Measurements from ENCODE around the gene MYO1E. TPM values are rescaled to one million over a fixed set of nuclear protein-coding genes. Genes with fewer than 3 reads are reported as not detected.

Gene MYO1E
- total RNA-seq, 1 donor from 2014 or later, result 403 TPM

GRCh38 chr15:59257140-59257539 lies 115.5 kb downstream of the MYO1E start:
- DNase-seq (ENCODE audit: low read depth), result no peak
- TF ChIP-seq, protein P1, sequence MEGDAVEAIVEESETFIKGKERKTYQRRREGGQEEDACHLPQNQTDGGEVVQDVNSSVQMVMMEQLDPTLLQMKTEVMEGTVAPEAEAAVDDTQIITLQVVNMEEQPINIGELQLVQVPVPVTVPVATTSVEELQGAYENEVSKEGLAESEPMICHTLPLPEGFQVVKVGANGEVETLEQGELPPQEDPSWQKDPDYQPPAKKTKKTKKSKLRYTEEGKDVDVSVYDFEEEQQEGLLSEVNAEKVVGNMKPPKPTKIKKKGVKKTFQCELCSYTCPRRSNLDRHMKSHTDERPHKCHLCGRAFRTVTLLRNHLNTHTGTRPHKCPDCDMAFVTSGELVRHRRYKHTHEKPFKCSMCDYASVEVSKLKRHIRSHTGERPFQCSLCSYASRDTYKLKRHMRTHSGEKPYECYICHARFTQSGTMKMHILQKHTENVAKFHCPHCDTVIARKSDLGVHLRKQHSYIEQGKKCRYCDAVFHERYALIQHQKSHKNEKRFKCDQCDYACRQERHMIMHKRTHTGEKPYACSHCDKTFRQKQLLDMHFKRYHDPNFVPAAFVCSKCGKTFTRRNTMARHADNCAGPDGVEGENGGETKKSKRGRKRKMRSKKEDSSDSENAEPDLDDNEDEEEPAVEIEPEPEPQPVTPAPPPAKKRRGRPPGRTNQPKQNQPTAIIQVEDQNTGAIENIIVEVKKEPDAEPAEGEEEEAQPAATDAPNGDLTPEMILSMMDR (conservative IDR thresholded peaks at IDR 0.05; ENCODE audit: low read depth, low read length), result no peak
- no peak overlapping the region for H3K4me3 ChIP-seq (ENCODE audit: low read depth, low read length)

DNA sequence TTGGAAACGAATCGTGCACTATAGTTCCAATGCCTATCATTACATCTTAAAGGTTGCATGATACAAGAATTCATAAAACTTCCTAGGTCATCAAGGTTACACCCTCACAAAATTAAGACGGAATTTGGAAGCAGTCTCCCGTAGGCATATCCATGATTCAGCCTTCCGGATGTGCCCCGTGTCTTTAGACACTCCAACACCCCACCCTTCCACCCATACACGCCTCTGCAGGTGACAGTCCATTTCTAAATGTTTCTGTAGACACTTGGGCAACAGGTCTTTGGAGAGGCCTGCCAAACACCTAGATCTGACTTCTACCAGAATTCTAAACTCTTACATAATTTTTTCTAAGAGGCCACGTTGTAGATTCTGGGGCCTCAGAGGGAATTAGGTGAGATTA lies 116.2 kb downstream of the MYO1E start:
- no peak overlapping the region for H3K4me3 ChIP-seq (ENCODE audit: low read depth, low read length)
- TF ChIP-seq, protein P1 (conservative IDR thresholded peaks at IDR 0.05; ENCODE audit: low read depth, low read length), result no peak
- no peak for DNase-seq (ENCODE audit: low read depth)

- H3K4me3 ChIP-seq (ENCODE audit: low read depth, low read length), result no peak overlapping the region
- TF ChIP-seq, protein P1 (conservative IDR thresholded peaks at IDR 0.05; ENCODE audit: low read depth, low read length), result no peak
- DNase-seq (ENCODE audit: low read depth), result no peak
These were observed 116.9 kb downstream of the MYO1E start for GRCh38 chr15:59255680-59256336.

GRCh38 chr15:59252137-59252536 lies 120.5 kb downstream of the MYO1E start:
- TF ChIP-seq, protein P1 (conservative IDR thresholded peaks at IDR 0.05; ENCODE audit: low read depth, low read length), result no peak
- no peak overlapping the region for H3K4me3 ChIP-seq (ENCODE audit: low read depth, low read length)
- no peak for DNase-seq (ENCODE audit: low read depth)

DNA sequence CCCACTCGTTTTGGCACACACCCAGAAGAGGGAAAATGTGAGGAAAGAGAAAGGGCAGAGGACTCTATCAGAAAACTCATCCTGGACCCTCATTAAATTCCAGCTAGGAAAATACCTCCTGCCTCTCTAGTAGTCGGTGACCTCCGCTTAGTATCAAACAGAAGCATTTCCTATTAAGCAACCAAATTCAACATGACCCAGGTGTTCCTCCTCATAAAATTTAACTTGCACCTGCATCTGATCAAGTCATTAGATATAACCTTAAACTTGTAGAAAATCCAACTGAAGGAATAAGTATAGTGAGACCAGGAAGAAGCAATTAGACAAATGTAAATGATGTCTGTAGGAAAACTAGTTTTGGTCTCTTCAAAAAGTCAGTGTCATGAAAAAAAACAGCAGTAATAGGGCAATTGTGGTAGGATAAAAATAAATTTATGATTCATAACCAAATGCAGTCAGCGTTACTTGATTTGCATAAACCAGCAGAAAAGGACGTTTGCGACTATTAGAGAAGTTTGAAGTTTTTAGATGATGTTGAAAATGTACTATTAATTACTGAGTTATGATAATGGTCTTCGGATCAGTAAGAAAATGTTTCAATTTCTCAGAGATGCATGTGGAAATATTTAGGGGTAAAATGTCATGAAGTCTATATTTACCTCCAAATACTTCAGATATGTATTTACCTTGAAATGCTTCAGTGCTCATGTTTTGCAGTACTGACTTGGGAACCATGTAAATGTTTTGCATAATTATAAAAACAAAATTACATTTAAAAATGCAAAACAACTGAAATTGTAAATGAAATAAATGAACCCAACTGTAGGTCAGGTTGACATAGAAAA lies 121.4 kb downstream of the MYO1E start:
- H3K4me3 ChIP-seq (ENCODE audit: low read depth, low read length), result no peak overlapping the region
- TF ChIP-seq, protein P1 (conservative IDR thresholded peaks at IDR 0.05; ENCODE audit: low read depth, low read length), result no peak
- DNase-seq (ENCODE audit: low read depth), result no peak

- TF ChIP-seq, protein P1 (conservative IDR thresholded peaks at IDR 0.05; ENCODE audit: low read depth, low read length), result no peak
- DNase-seq (ENCODE audit: low read depth), result no peak
- no peak overlapping the region for H3K4me3 ChIP-seq (ENCODE audit: low read depth, low read length)
These were observed 122.4 kb downstream of the MYO1E start for GRCh38 chr15:59250249-59250648.

All from epithelial cell of proximal tubule (primary cell).